Hepatocyte (in vitro differentiated cells): Measurements from ENCODE around the gene ADGRA1.

Experiments
- EZH2 ChIP-seq: fragments of 200-600 bp; sonication (generic); IDR thresholded peaks from 2 replicates; pipeline ENCODE4 v1.6.1; 2016; ENCODE audit warnings: antibody characterized with exemption, mild to moderate bottlenecking, borderline replicate concordance
- EZH2phosphoT487 ChIP-seq: fragments of 200-600 bp; sonication (generic); IDR thresholded peaks from one replicate; pipeline ENCODE4 v1.6.1; 2018; ENCODE audit warnings: antibody characterized with exemption, mild to moderate bottlenecking, low read depth, moderate library complexity; ENCODE audit not compliant: unreplicated experiment, severe bottlenecking
- TF ChIP-seq, protein P1 (sequence below): fragments of 200-600 bp; sonication (generic); IDR thresholded peaks from 2 replicates; pipeline ENCODE4 v1.5.1; 2016; ENCODE audit warnings: antibody characterized with exemption, mild to moderate bottlenecking; ENCODE audit not compliant: poor library complexity

GRCh38 chr10:133114726-133115452, 27.2 kb downstream of the ADGRA1 start:
- TF ChIP-seq EZH2 (no peak), EZH2phosphoT487 (no peak)
- TF ChIP-seq, protein P1, sequence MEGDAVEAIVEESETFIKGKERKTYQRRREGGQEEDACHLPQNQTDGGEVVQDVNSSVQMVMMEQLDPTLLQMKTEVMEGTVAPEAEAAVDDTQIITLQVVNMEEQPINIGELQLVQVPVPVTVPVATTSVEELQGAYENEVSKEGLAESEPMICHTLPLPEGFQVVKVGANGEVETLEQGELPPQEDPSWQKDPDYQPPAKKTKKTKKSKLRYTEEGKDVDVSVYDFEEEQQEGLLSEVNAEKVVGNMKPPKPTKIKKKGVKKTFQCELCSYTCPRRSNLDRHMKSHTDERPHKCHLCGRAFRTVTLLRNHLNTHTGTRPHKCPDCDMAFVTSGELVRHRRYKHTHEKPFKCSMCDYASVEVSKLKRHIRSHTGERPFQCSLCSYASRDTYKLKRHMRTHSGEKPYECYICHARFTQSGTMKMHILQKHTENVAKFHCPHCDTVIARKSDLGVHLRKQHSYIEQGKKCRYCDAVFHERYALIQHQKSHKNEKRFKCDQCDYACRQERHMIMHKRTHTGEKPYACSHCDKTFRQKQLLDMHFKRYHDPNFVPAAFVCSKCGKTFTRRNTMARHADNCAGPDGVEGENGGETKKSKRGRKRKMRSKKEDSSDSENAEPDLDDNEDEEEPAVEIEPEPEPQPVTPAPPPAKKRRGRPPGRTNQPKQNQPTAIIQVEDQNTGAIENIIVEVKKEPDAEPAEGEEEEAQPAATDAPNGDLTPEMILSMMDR = no peak
